Stimulated activated CD4-positive, alpha-beta T cell treated with anti-CD3 and anti-CD28 coated beads, TNF-alpha, amount 100 ng/mL, for 4 hours (primary cell): ENCODE measurements around the gene TMEM139.

ENCODE experiments used
- DNase-seq, 3 experiments: peaks; one replicate each; pipeline ENCODE4 v3.0.0-alpha.2; 2020; ENCODE audit warnings: low read depth in 3 of 3

TMEM139 gene

DNA sequence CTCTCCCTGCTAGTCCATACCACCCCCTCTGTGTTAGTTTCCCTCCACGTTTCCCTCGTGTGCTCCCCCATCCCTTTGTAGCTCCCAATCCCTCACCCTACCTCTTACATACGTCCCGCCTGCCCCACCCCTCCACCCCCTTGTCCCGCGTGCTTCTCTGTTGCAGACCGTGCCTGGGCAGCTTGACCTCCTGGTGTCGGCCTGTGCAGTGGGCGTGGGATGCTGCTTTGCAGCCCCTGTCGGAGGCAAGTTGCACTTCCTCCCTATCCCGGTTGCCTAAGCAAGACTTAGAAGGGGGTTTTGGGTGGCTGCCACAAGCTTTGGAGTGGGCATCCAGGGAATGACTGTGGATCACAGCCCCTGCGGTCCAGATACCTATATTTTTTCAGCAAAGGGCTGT is 38.9 kb downstream of the TMEM139 start:
- DNase-seq: no peak

- no peak for DNase-seq
Measured at GRCh38 chr7:143325240-143325639, 40.5 kb downstream of the TMEM139 start.

DNA sequence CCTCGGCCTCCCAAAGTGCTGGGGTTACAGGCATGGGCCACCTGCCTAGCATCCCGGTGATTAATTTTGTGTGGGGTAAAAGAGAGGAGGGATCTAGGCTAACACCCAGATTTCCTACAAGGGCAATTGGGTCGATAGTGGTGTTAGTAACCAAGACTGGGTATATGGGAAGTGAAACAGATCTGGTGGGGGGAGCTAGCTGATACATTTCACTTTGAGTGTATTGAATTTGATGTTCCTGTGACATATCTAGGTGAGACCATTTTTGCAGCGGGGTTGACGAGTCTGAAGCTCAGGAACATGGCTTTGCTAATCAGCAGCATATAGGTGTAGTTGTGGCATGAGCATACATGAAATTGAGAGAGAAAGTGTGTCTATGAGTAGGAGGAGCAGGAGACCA is 43.1 kb downstream of the TMEM139 start:
- DNase-seq: no peak

DNA sequence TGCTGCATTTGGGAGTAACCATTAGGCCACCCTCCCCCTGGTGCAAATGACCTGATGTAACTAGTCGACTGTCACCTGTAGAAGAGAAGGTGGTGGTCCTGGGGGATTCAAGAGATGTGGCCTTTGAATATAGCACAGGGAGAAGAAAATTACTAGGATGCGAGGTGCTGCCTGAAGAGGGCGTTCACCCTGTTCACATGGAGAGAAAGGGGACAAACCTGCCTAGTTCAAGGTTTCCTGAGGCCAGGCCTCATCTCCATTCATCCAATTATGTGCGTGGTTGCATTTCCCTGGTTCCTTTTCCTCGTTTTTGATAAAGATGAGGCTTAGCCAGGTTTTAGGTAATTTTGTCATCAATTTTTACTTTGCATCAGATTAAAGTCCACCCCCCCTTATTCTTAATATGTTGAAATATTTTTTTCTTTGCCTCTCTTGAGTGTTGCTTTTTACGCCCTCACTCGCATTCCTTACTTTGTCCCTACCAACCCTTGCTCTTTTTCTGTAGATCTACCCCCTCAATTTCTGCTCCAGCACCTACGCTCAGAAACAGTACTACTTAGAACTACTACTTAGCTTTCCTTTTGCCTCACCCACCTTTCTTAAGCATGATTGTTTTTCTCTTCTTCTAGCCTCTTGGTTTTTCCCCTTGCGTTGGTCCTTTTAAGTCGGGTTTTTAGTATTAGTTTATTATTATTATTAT is 44.9 kb downstream of the TMEM139 start:
- no peak for DNase-seq

GRCh38 chr7:143331179-143331801 is 46.5 kb downstream of the TMEM139 start:
- no peak for DNase-seq

GRCh38 chr7:143334244-143334643 is 49.5 kb downstream of the TMEM139 start:
- DNase-seq: no peak

DNA sequence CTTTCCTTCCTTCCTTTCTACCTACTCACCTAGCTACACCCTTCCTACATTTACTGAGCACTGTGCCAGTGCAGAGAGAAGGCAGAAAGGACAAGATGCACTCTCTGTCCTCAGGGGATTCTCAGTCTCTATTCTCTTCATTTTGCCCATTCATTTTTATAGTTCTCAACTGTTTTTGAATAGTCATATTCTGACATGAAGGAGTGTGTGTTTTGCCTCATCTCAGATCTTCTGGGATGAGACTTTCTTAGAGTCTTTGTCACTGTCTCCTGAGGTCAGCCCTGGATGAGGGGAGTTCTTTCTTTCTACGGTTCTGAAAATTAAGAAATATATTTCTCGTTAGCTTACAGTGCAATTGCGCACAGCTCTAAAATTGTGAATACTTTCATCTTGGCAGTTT is 52.5 kb downstream of the TMEM139 start:
- DNase-seq: no peak
